ENCODE data around the gene ANXA2R. TPM values are rescaled to one million over a fixed set of nuclear protein-coding genes. Genes with fewer than 3 reads are reported as not detected.

The ANXA2R gene
- polyA plus RNA-seq, 3 donors, result 2.3 to 6.4 (median 3.1) TPM

DNA sequence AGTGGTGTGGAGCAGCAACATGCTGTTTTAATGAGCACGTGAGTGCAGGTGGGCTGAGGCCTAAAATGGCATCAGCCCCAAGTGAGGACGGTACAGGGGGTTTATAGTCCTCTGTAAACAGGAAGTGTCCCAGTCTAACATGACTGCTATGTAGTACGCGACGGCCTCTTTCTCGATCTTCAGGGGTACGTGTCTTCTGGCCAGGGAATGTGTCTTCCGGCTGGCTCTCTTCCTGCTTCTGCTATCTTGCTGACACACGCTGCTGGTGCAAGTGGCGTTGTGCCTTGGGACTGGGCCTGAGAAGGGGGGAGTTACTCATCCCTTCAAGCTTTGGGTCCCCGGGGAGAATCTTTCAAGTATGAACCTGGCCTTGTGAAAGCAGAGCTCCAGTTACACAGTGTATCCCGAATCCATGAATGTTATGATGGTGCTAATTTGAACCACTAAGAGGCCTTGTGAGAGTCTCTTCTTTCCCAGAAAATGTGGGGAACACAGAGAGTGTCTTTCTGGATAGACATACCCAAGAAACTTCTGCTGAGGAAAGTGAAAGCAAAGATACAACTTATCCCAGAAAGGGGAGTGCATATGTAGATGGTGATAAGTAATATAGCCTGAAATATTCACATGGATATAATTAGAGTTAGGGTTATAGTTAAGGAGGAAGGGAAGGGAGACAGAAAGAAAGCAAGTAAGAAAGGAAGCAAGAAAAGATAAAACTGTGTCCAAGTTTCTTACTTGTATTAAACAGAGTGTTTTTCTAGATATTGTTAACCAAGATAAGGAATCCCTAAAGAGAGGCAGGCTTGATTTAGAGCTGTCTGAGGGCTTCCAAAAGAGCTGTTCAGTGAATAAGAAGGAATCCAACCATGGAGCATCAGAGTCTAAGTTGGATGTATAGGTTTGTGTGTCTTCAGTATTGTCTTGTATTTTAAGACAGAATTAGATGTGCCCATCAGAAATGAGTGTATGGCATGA, 35.5 kb upstream of the ANXA2R start:
- peaks cover 27% of the 10 kb centered on the region for H3K79me2 ChIP-seq (ENCODE audit: insufficient read depth, low read length)
- peak overlapping the region in 5 of 7 donors; percentile 35 to 74 (median 50) for H3K27ac Mint-ChIP-seq
- H3K9me3 Mint-ChIP-seq, result no peaks in the 10 kb centered on the region
- 82% methylated on average over 11 of the region's 12 CpGs for WGBS (ENCODE audit: insufficient coverage)
- H3K36me3 Mint-ChIP-seq, result peaks cover 45 to 72% of the 10 kb centered on the region in 2 donors
- H3K9me3 ChIP-seq (replicated peaks in 1 of 2; ENCODE audit: control insufficient read depth in 1 of 2, insufficient read depth in 1 of 2, low read length in 2 of 2), result no peaks in the 10 kb centered on the region
- intact Hi-C loops (cut with micrococcal nuclease), result no loop called here
- H4K20me1 ChIP-seq (ENCODE audit: insufficient read depth, low read length), result peaks cover 3% of the 10 kb centered on the region
- H3K36me3 ChIP-seq (replicated peaks in 1 of 2; ENCODE audit: control insufficient read depth in 1 of 2, insufficient read depth in 2 of 2, low read length in 2 of 2), result peaks cover 32 to 66% of the 10 kb centered on the region in 2 donors
- peaks cover 12% of the 10 kb centered on the region for H3K4me1 Mint-ChIP-seq
- TF ChIP-seq, protein P1, sequence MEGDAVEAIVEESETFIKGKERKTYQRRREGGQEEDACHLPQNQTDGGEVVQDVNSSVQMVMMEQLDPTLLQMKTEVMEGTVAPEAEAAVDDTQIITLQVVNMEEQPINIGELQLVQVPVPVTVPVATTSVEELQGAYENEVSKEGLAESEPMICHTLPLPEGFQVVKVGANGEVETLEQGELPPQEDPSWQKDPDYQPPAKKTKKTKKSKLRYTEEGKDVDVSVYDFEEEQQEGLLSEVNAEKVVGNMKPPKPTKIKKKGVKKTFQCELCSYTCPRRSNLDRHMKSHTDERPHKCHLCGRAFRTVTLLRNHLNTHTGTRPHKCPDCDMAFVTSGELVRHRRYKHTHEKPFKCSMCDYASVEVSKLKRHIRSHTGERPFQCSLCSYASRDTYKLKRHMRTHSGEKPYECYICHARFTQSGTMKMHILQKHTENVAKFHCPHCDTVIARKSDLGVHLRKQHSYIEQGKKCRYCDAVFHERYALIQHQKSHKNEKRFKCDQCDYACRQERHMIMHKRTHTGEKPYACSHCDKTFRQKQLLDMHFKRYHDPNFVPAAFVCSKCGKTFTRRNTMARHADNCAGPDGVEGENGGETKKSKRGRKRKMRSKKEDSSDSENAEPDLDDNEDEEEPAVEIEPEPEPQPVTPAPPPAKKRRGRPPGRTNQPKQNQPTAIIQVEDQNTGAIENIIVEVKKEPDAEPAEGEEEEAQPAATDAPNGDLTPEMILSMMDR (IDR thresholded peaks at IDR 0.05), result no peak
- H3K4me3 ChIP-seq (replicated peaks in 1 of 3; ENCODE audit: low read depth in 2 of 3, low read length in 3 of 3), result no peak overlapping the region
- H3K4me1 ChIP-seq (ENCODE audit: control insufficient read depth in 1 of 2, insufficient read depth in 2 of 2, low read length in 2 of 2), result no peaks in the 10 kb centered on the region
- H3K4me3 Mint-ChIP-seq, result no peak overlapping the region
- no peak for DNase-seq
- H3K27me3 Mint-ChIP-seq (ENCODE audit: low read depth in 3 of 3), result no peaks in the 10 kb centered on the region
- no peaks in the 10 kb centered on the region for H3K27me3 ChIP-seq (ENCODE audit: control insufficient read depth in 2 of 2, insufficient read depth in 2 of 2, low read length in 2 of 2)
- no peak overlapping the region for H3K4me2 ChIP-seq (replicated peaks; ENCODE audit: extremely low read depth, low read length, poor library complexity, severe bottlenecking)
- peak overlapping the region in 1 of 2 donors; percentile 46 for H3K27ac ChIP-seq (ENCODE audit: low read depth in 1 of 2, low read length in 2 of 2)
- H2AFZ ChIP-seq (ENCODE audit: insufficient read depth, low read depth, low read length, poor library complexity, severe bottlenecking), result no peak overlapping the region
- H3K9ac ChIP-seq (ENCODE audit: insufficient read depth, low read length, poor library complexity, severe bottlenecking), result no peak overlapping the region

DNA sequence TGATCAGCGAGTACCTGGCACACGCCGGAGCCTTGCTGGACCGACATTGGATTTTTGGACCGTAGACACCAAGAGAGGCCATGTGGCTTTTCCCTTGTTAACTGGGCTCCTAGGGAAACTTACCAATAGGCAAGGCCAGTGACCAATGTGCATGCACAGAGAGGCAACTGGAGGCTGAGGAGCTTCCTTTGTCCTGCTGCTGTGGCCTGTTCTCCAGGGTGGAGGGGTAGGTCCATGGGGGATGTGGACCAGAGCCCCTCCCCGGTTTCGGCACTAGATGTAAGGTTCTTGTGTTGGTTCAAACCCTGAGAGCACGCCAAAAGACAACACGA, 34.8 kb upstream of the ANXA2R start:
- Histone ChIP-seq H3K4me3 (replicated peaks in 1 of 3; ENCODE audit: low read depth in 2 of 3, low read length in 3 of 3) (no peak overlapping the region), H3K9ac (ENCODE audit: insufficient read depth, low read length, poor library complexity, severe bottlenecking) (no peak overlapping the region), H3K9me3 (replicated peaks in 1 of 2; ENCODE audit: control insufficient read depth in 1 of 2, insufficient read depth in 1 of 2, low read length in 2 of 2) (no peaks in the 10 kb centered on the region), H3K4me1 (ENCODE audit: control insufficient read depth in 1 of 2, insufficient read depth in 2 of 2, low read length in 2 of 2) (peaks cover 0 to under 1% of the 10 kb centered on the region in 2 donors), H3K36me3 (replicated peaks in 1 of 2; ENCODE audit: control insufficient read depth in 1 of 2, insufficient read depth in 2 of 2, low read length in 2 of 2) (peaks cover 31 to 62% of the 10 kb centered on the region in 2 donors), H2AFZ (ENCODE audit: insufficient read depth, low read depth, low read length, poor library complexity, severe bottlenecking) (no peak overlapping the region), H3K79me2 (ENCODE audit: insufficient read depth, low read length) (peaks cover 28% of the 10 kb centered on the region), H3K27me3 (ENCODE audit: control insufficient read depth in 2 of 2, insufficient read depth in 2 of 2, low read length in 2 of 2) (no peaks in the 10 kb centered on the region), H4K20me1 (ENCODE audit: insufficient read depth, low read length) (peaks cover 3% of the 10 kb centered on the region), H3K4me2 (replicated peaks; ENCODE audit: extremely low read depth, low read length, poor library complexity, severe bottlenecking) (no peak overlapping the region), H3K27ac (ENCODE audit: low read depth in 1 of 2, low read length in 2 of 2) (peak overlapping the region in 1 of 2 donors; percentile 46)
- intact Hi-C loops (cut with micrococcal nuclease), result no loop called here
- H3K27ac Mint-ChIP-seq, result peak overlapping the region in 2 of 7 donors; percentile 11 to 50
- H3K4me1 Mint-ChIP-seq, result peaks cover 12% of the 10 kb centered on the region
- no peak overlapping the region for H3K4me3 Mint-ChIP-seq
- TF ChIP-seq, protein P1 (IDR thresholded peaks at IDR 0.05), result no peak
- no peaks in the 10 kb centered on the region for H3K27me3 Mint-ChIP-seq (ENCODE audit: low read depth in 3 of 3)
- DNase-seq, result no peak
- peaks cover 40 to 70% of the 10 kb centered on the region in 2 donors for H3K36me3 Mint-ChIP-seq
- no peaks in the 10 kb centered on the region for H3K9me3 Mint-ChIP-seq
- WGBS (ENCODE audit: insufficient coverage), result 98% methylated on average over 9 of the region's 9 CpGs

Data from CD14-positive monocyte (primary cell).